Esophagus (tissue), 2 donors: Measurements from ENCODE around the gene PTPN21. TPM values are rescaled to one million over a fixed set of nuclear protein-coding genes. Genes with fewer than 3 reads are reported as not detected.

ENCODE experiments used
- H3K27ac ChIP-seq, 2 donors: one replicate each; pipeline ENCODE4 v1.5.1; 2013; ENCODE audit warnings: low read depth in 2 of 2, mild to moderate bottlenecking in 2 of 2, inconsistent platforms in 1 of 2, low read length in 1 of 2, moderate library complexity in 1 of 2
- H3K27me3 ChIP-seq, 2 donors: one replicate each; pipeline ENCODE4 v1.6.1; 2013; ENCODE audit warnings: low read length in 2 of 2, control low read depth in 1 of 2, mild to moderate bottlenecking in 1 of 2; ENCODE audit not compliant: insufficient read depth in 2 of 2, control insufficient read depth in 1 of 2
- H3K36me3 ChIP-seq, 2 donors: one replicate each; pipeline ENCODE4 v1.6.1; 2013; ENCODE audit warnings: low read length in 1 of 2; ENCODE audit not compliant: control insufficient read depth in 2 of 2, insufficient read depth in 2 of 2
- H3K4me1 ChIP-seq, 2 donors: one replicate each; pipeline ENCODE4 v1.6.1; 2013; ENCODE audit warnings: low read length in 1 of 2; ENCODE audit not compliant: control insufficient read depth in 2 of 2, insufficient read depth in 2 of 2
- H3K4me3 ChIP-seq, 2 donors: one replicate each; pipeline ENCODE4 v1.5.1; 2013; ENCODE audit warnings: low read length in 2 of 2, mild to moderate bottlenecking in 2 of 2, low read depth in 1 of 2, moderate library complexity in 1 of 2
- H3K9me3 ChIP-seq, 2 donors: one replicate each; pipeline ENCODE4 v1.6.1; 2013; ENCODE audit warnings: mild to moderate bottlenecking in 2 of 2, low read depth in 1 of 2, low read length in 1 of 2, moderate library complexity in 1 of 2; ENCODE audit not compliant: control insufficient read depth in 2 of 2, insufficient read depth in 1 of 2
- WGBS, 2 donors: extraction: QIAGEN DNeasy Blood & Tissue Kit; methylation state at CpG; one replicate each; pipeline ENCODE4 v1.1.7; 2013; 5-methylcytosine and 5-hydroxymethylcytosine counted together
- polyA plus RNA-seq, 2 donors: library from polyadenylated mRNA; stranded (reverse); fragments of 200-250 nt; gene quantifications; one replicate each; pipeline ENCODE4 v1.2.3, GENCODE V29; 2013
- donor health status: healthy with polysubstance abuse.
- donor health status: Bipolar disorder and iron deficiency.

PTPN21 gene
- polyA plus RNA-seq, 2 donors = 4.4 to 4.7 TPM

GRCh38 chr14:88421286-88421685, 133.5 kb downstream of the PTPN21 start:
- no peaks in the 10 kb centered on the region for H3K4me1 ChIP-seq
- H3K9me3 ChIP-seq = peaks cover 0 to 2% of the 10 kb centered on the region in 2 donors
- H3K36me3 ChIP-seq = no peaks in the 10 kb centered on the region
- H3K4me3 ChIP-seq = no peak overlapping the region
- H3K27me3 ChIP-seq = no peaks in the 10 kb centered on the region
- H3K27ac ChIP-seq = no peak overlapping the region
- WGBS, 2 donors = 91 to 99% methylated on average over 4 of the region's 4 CpGs

DNA sequence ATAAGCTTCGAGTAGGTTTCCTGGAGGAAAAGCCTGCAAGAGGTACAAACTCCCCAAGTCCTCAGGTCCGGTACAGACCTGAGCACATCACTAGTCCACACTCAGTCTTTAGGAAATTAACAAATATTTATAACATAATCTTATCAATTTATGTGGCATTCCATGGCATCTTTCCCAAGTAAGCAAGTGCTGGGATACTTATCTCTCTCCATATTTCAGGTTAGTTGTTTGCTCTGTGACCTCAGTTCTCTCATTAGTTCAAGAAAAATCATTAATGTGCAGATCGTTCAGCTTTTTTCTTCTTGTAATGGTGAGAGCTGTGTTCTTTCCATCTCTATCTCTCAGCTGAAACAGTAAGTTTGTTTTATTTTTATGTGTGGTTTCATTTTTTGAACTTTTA, 134.6 kb downstream of the PTPN21 start:
- WGBS, 2 donors = 78 to 94% methylated on average over 3 of the region's 3 CpGs
- Histone ChIP-seq H3K36me3 (no peaks in the 10 kb centered on the region), H3K4me1 (no peaks in the 10 kb centered on the region), H3K9me3 (peaks cover 0 to 2% of the 10 kb centered on the region in 2 donors), H3K4me3 (no peak overlapping the region), H3K27me3 (no peaks in the 10 kb centered on the region), H3K27ac (no peak overlapping the region)

DNA sequence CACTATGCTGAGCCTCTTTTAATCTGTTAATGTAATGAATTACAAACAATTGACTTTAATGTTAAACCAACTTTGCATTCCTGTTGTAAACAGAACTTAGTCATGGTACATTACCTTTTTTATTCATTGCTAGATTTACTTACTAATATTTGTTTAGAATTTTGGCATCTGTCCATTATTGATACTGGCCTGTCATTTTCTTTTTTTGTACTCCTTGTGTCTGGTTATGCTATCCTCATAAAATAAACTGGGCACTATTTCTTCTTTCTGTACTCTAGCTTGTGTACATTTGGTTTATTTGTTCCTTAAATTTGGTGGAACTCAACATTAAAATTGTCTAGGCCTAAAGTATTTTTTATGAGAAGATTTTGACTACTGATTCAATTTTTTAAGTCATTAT, 137.2 kb downstream of the PTPN21 start:
- Histone ChIP-seq H3K36me3 (no peaks in the 10 kb centered on the region), H3K9me3 (peaks cover 0 to 2% of the 10 kb centered on the region in 2 donors), H3K27ac (no peak overlapping the region)

More for the DNA sequence above, 137.2 kb downstream of the PTPN21 start:
- no peak overlapping the region for H3K4me3 ChIP-seq
- no peaks in the 10 kb centered on the region for H3K27me3 ChIP-seq
- no peaks in the 10 kb centered on the region for H3K4me1 ChIP-seq

Other genes starting within 250 kb of the PTPN21 start
- 1 to 10 TPM in 1 of 2 donors, under 1 TPM in 1; 0.61 to 1.0 TPM for gene KCNK10, start 231.7 kb downstream of the PTPN21 start, polyA plus RNA-seq
- gene SPATA7, start 169.3 kb downstream of the PTPN21 start, polyA plus RNA-seq = 1 to 10 TPM; 2.0 to 2.1 TPM
- gene ZC3H14, start 8.0 kb upstream of the PTPN21 start, polyA plus RNA-seq = 10 to 100 TPM; 12.7 to 17.5 TPM
- gene EML5, start 237.9 kb upstream of the PTPN21 start, polyA plus RNA-seq = under 1 TPM; 0.31 to 0.41 TPM